Naive thymus-derived CD8-positive, alpha-beta T cell (primary cell): Measurements from ENCODE around the gene NUMB. TPM values are rescaled to one million over a fixed set of nuclear protein-coding genes. Genes with fewer than 3 reads are reported as not detected.

Experiments used
- ATAC-seq, 2 donors: fragments of 150-1000 bp; cut with Tn5 transposase in 1 of 2; sonication (Bioruptor Pico), chemical (Tn5 transposase) in 1 of 2; 1 replicate in 1 of 2; 2 replicates in 1 of 2; pipeline ENCODE4 v1.10.0; 2021; ENCODE audit warnings: mild to moderate bottlenecking in 2 of 2, moderate library complexity in 2 of 2
- POLR2A ChIA-PET: fragments of 350-600 bp; sonication (Branson Sonifier 250); formaldehyde crosslinking; loops from one replicate; lab custom pipeline; 2021; ENCODE audit warnings: antibody characterized with exemption; lab: Charles Lee
- DNase-seq, 10 donors: peaks; one replicate each; pipeline versions ENCODE4 v3.0.0 to v3.0.0-alpha.2; 2020 to 2022
- H3K27ac Mint-ChIP-seq, 10 donors: one replicate each; pipeline ENCODE4 v1.8.0; 2020 to 2022; ENCODE audit warnings: mild to moderate bottlenecking in 10 of 10, mixed read lengths in 10 of 10, moderate library complexity in 4 of 10, inconsistent platforms in 1 of 10
- H3K27me3 Mint-ChIP-seq, 5 donors: one replicate each; pipeline ENCODE4 v1.8.0; 2021 to 2022; ENCODE audit warnings: mixed read lengths in 5 of 5
- H3K36me3 Mint-ChIP-seq, 3 donors: one replicate each; pipeline ENCODE4 v1.8.0; 2020 to 2022; ENCODE audit warnings: mixed read lengths in 3 of 3, mild to moderate bottlenecking in 2 of 3, inconsistent platforms in 1 of 3
- H3K4me1 Mint-ChIP-seq, 4 donors: one replicate each; pipeline ENCODE4 v1.8.0; 2021 to 2022; ENCODE audit warnings: mixed read lengths in 4 of 4
- H3K4me3 Mint-ChIP-seq, 10 donors: one replicate each; pipeline ENCODE4 v1.8.0; 2020 to 2022; ENCODE audit warnings: mild to moderate bottlenecking in 10 of 10, mixed read lengths in 10 of 10, moderate library complexity in 6 of 10, inconsistent platforms in 1 of 10
- H3K9me3 Mint-ChIP-seq, 9 donors: one replicate each; pipeline ENCODE4 v1.8.0; 2020 to 2022; ENCODE audit warnings: mixed read lengths in 9 of 9, mild to moderate bottlenecking in 3 of 9, inconsistent platforms in 1 of 9, moderate library complexity in 1 of 9
- polyA plus RNA-seq, 3 donors: library from polyadenylated mRNA; unstranded; fragments of 300-500 nt; fragmentation: Illumina TruSeq; gene quantifications; one replicate each; pipeline ENCODE4 v1.2.3, GENCODE V29; 2021
- total RNA-seq, 8 experiments: library from RNA in 2 of 8; stranded (reverse) in 2 of 8; gene quantifications; one replicate each; pipeline ENCODE4 v1.2.3 and lab custom pipeline; 2021 to 2026

NUMB gene
- total and polyA plus RNA-seq, 5 experiments from 2014 or later: 24.5 to 51.2 (median 34.7) TPM

DNA sequence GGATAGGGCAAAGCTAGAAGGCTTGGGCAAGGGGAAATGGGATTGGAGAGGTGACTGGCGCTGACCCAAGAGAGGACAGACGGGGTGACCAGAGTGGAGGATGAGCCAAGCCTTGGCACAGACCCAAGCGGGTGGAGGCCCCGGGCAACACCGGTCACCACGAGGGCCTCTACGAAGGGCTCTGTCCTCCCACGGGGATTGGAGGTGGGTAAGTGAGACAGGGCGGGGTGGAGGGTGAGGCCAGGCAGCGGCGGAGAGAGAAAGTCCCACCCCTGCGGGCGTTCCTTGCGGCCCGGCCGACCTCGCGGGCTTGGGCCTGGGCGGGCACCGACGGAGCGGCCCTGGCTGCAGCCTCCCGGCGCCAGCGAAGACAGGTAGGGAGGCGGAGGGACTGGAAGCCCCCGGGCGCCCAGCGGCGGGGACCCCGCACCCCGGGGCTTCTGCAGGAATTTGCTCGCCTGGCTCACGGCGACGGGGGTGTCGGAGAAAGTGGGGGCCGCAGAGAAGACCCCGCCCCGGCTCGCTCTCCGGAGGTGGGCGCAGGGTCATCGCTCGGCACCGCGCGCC lies 221.0 kb downstream of the NUMB start, which contains the start of gene PAPLN:
Gene PAPLN, plus strand, starts transcription at position 288 of the 567 bp plus-strand sequence. CDS start 2,273 bp downstream, outside the sequence.
- Mint-ChIP-seq H3K27me3 (peaks cover 38 to 83% (median 62%) of the 10 kb centered on the region in 5 donors), H3K36me3 (peaks cover 0 to 3% (median 2%) of the 10 kb centered on the region in 3 donors), H3K9me3 (no peaks in the 10 kb centered on the region), H3K4me1 (peaks cover 6 to 43% (median 17%) of the 10 kb centered on the region in 4 donors), H3K4me3 (peak within 1 kb of the TSS; percentile 13 to 86 (median 72)), H3K27ac (peak within 1 kb of the TSS in 2 of 10 donors; percentile 54 to 63)
- ATAC-seq (peak; percentile 33 to 36), DNase-seq (no peak)
- POLR2A ChIA-PET: no interaction called here

DNA sequence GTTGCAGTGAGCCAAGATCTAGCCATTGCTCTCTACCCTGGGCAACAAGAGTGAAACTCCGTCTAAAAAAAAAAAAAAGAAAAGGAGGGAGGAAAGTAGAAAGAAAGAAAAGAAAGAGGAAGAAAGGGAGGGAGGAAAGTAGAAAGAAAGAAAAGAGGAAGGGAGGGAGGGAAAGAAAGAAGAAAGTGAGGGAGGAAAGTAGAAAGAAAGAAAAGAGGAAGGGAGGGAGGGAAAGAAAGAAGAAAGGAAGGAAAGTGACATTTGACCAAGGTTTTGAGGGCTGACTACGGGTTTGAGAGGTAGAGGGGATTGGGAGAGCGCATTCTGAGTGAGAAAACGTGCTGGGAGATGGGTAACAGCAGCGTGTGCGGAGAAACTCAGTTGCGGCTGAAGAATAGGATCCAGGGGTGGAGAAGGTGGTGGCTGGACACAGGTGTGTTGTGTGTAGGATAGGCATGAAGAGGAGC lies 221.6 kb downstream of the NUMB start:
- ATAC-seq (no peak), DNase-seq (no peak)
- Mint-ChIP-seq H3K9me3 (no peaks in the 10 kb centered on the region), H3K4me1 (peaks cover 6 to 41% (median 16%) of the 10 kb centered on the region in 4 donors), H3K27ac (peak overlapping the region in 1 of 10 donors; percentile 10), H3K27me3 (peaks cover 38 to 78% (median 60%) of the 10 kb centered on the region in 5 donors), H3K36me3 (peaks cover 0 to 3% (median 2%) of the 10 kb centered on the region in 3 donors), H3K4me3 (peak overlapping the region; percentile 13 to 86 (median 72))
- POLR2A ChIA-PET: no interaction called here

DNA sequence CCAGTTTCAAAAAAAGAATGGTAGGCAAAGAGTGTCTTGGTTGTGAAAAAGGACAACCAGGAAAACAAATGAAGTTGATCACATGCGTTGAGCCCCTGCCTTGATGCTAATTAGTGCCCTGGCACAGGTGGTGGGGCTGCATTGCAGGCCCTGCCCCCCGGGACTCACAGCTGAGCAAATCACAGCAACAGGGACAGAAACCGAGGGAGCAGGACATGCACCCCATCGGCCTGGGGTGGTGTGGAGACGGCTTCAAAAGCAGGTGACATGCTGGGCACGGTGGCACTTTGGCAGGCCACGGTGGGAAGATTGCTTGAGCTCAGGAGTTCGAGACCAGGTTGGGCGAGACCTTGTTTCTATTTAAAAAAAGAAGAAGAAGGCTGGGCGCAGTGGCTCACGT lies 222.2 kb downstream of the NUMB start:
- peak overlapping the region in 3 of 10 donors; percentile 29 to 63 (median 54) for H3K27ac Mint-ChIP-seq
- no peak for DNase-seq
- H3K4me1 Mint-ChIP-seq: peaks cover 6 to 34% (median 16%) of the 10 kb centered on the region in 4 donors
- peak overlapping the region in 5 of 10 donors; percentile 3 to 72 (median 21) for H3K4me3 Mint-ChIP-seq
- H3K36me3 Mint-ChIP-seq: peaks cover 0 to 2% (median 0%) of the 10 kb centered on the region in 3 donors
- H3K27me3 Mint-ChIP-seq: peaks cover 35 to 78% (median 54%) of the 10 kb centered on the region in 5 donors
- ATAC-seq: no peak
- no peaks in the 10 kb centered on the region for H3K9me3 Mint-ChIP-seq
- POLR2A ChIA-PET: no interaction called here

DNA sequence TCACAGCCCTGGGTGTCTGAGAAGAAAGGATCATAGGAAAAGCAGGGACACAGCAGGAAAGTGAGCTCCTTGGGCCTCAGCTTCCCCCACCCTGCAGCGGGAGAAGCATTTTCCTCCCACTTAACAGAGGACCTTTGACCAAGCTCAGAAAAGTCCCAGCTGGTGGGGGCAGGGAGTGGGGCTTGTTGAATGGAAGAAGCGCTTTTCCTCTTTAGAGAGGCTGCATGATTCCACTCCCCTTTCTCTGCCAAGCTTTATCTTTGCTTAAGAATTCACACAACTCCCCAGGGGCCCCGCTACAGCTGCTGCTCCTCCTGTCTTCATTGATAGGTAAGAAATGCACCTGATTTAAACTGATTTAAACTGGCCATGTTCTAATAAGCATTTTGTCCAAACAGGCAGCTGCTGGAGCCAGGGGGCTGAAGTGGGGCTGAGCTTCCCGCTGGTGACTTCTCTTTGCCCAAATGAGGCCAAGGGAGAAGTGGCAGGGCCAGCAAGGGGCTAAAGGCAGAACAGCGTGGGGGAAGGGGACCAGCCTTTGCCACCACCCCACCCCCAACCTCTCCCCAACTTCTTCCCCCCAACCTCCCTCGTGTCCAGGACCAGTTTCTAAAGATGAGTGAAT lies 222.7 kb downstream of the NUMB start:
- no peak for ATAC-seq
- Mint-ChIP-seq H3K27me3 (peaks cover 35 to 74% (median 53%) of the 10 kb centered on the region in 5 donors), H3K27ac (peak overlapping the region in 1 of 10 donors; percentile 68)

DNA sequence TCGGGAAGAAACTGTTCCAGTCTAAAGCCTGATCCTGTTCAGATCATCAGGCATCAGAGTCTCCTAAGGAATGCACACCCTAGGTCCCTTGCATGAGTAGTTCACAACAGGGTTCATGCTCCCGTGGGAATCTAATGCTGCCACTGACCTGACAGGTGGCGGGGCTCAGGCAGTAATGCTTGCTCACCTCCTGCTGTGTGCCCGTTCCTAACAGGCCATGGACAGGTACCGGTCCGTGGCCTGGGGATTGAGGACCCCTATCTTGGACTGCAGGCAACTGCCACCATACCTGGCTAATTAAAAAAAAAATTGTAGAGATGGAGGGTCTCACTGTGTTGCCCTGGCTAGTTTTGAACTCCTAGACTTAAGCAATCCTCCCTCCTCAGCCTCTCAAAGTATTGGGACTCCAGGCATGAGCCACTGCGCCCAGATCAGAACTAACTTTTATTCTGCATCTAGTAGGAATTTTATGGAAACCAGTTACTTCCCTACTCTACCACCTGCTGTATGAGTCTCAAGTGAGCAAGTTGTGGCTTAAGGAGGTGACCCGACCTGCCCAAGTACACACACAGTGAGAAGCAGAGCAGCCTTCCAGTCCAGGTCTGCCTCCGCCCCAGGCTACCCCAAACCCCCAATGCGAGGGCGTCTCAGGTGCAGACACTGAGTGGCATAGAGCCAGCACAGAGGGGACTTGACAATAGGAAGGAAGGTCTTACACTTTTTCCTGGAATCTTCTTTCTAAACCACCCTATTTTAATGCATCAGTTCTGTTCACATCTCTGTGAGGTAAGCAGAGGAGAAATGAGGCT lies 223.6 kb downstream of the NUMB start:
- H3K27ac Mint-ChIP-seq: peak overlapping the region in 1 of 10 donors; percentile 68
- DNase-seq (no peak), ATAC-seq (no peak)
- POLR2A ChIA-PET: no interaction called here
- peaks cover 34 to 65% (median 50%) of the 10 kb centered on the region in 5 donors for H3K27me3 Mint-ChIP-seq
- peaks cover 0 to 2% (median 0%) of the 10 kb centered on the region in 3 donors for H3K36me3 Mint-ChIP-seq
- peaks cover 6 to 25% (median 16%) of the 10 kb centered on the region in 4 donors for H3K4me1 Mint-ChIP-seq
- no peaks in the 10 kb centered on the region for H3K9me3 Mint-ChIP-seq
- H3K4me3 Mint-ChIP-seq: no peak overlapping the region

More for the DNA sequence above, 222.7 kb downstream of the NUMB start:
- DNase-seq: no peak
- H3K9me3 Mint-ChIP-seq: no peaks in the 10 kb centered on the region
- POLR2A ChIA-PET: no interaction called here
- H3K4me3 Mint-ChIP-seq: peak overlapping the region in 2 of 10 donors; percentile 72 to 73
- H3K36me3 Mint-ChIP-seq: peaks cover 0 to 2% (median 0%) of the 10 kb centered on the region in 3 donors
- H3K4me1 Mint-ChIP-seq: peaks cover 6 to 29% (median 16%) of the 10 kb centered on the region in 4 donors

DNA sequence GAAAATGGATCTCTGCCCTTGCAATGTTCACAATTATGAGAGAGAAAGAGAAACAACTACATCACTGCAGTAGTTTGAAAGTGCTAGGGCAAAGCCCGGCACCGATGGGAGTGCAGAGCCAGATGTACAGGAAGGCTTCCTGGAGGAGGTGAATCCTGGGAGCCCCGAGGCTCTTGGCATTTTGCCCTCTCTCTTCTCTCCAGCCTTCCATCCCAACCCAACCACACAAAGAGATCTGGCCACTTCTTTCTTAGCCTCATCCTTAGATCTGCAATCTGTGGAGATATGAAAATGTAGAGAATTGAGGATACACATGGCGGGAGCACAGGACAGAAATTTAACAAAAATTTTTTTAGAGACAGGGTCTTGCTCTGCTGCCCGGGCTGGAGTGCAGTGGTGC lies 224.3 kb downstream of the NUMB start:
- DNase-seq (no peak), ATAC-seq (no peak)
- H3K4me1 Mint-ChIP-seq: peaks cover 4 to 21% (median 15%) of the 10 kb centered on the region in 4 donors
- H3K4me3 Mint-ChIP-seq: no peak overlapping the region
- no peak overlapping the region for H3K27ac Mint-ChIP-seq
- peaks cover 31 to 57% (median 44%) of the 10 kb centered on the region in 5 donors for H3K27me3 Mint-ChIP-seq
- POLR2A ChIA-PET: no interaction called here
- H3K36me3 Mint-ChIP-seq: peaks cover 0 to 2% (median 0%) of the 10 kb centered on the region in 3 donors
- no peaks in the 10 kb centered on the region for H3K9me3 Mint-ChIP-seq

DNA sequence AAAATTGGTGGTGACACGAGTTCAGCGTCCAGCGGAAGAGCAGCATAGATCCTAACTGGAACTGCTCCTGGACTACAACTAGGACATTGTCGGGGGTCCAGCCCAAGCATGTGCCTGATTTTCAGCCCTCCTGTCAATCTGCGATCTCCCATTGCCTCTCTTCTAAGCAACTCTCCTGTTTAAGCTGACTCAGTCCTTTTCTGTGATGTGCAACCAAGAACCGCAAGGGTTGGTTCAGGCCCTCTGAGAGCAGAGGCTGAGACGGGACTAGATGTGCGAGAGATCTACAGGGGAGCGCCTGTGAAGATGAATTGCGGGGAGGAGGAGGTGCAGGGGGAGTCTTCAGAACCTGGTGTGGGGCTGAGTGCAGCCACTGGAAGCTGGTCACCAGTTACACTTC lies 224.8 kb downstream of the NUMB start:
- POLR2A ChIA-PET: no interaction called here
- peaks cover 0 to 3% (median 0%) of the 10 kb centered on the region in 3 donors for H3K36me3 Mint-ChIP-seq
- H3K9me3 Mint-ChIP-seq: no peaks in the 10 kb centered on the region
- ATAC-seq (no peak), DNase-seq (no peak)
- no peak overlapping the region for H3K4me3 Mint-ChIP-seq
- peaks cover 27 to 53% (median 41%) of the 10 kb centered on the region in 5 donors for H3K27me3 Mint-ChIP-seq
- H3K4me1 Mint-ChIP-seq: peaks cover 4 to 17% (median 14%) of the 10 kb centered on the region in 4 donors
- H3K27ac Mint-ChIP-seq: no peak overlapping the region

DNA sequence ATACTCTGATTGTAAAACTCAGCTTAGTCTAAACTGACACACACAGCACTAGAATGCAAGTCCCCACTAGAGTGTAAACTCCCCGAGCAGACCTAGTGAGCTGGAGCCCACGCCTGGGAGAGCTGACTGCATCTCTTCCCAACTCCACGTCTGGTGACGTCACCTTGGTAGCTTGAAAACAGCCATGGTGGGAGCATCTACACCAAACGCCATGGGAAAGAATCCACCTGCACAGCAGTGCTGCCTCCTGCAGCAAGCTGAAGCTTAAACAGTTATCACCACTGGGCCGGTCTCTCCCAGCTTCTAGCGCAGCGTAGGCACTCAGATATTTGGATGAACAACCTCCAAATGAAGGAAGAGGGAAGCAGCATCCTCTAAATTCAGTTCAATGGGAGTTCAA lies 225.4 kb downstream of the NUMB start:
- H3K36me3 Mint-ChIP-seq: peaks cover 0 to 9% (median 5%) of the 10 kb centered on the region in 3 donors
- H3K9me3 Mint-ChIP-seq: no peaks in the 10 kb centered on the region
- no peak for DNase-seq
- H3K27me3 Mint-ChIP-seq: peaks cover 23 to 51% (median 38%) of the 10 kb centered on the region in 5 donors
- H3K4me3 Mint-ChIP-seq: no peak overlapping the region
- ATAC-seq: no peak
- H3K4me1 Mint-ChIP-seq: peaks cover 4 to 16% (median 11%) of the 10 kb centered on the region in 4 donors
- no peak overlapping the region for H3K27ac Mint-ChIP-seq
- POLR2A ChIA-PET: interaction anchor here (1.0 kb wide), 2 partner anchors 12 to 225 kb away, joined by 3 to 4 read pairs; partner anchors contain the start of gene NUMB

DNA sequence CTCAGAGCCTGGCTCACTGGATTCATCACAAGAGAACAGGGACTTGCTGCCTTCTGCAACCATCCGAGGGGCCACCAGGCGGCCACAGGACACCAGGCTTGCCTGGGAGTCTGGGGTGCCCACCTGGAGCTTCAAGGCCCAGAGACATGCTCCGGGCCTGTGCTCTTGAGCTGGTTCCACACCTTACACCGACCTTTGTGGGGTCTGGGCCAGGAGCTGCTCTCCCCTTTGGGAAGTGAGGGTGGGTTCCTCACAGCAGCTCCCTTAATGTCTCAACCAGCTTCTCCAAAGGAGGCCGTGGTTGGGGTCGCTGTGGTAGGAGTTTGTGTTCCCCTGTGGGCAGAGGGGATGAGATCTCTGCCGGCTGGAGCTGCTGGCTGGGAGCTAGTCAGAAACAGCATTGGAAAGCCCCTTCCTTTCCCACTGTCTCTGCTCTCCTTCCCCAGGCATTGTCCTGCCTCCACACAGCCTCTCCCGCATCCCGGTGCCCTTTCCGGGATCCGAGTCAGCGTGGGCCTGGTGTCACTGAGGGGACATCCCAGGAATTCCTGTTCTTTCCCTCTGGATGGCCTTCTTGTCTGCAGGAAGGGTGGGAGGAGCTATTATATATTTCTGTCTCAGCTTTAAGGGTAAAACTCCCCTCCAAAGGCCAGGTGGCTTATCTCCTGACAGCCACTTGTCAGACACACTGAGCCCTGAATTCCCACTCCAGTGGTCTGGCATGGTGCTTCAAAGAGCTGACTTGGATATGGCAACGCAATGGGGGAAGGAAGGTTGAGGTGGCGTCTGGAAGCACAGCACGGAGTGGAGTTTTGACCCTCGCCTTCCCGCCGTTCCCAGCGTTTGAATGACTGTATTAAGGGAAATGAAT lies 226.1 kb downstream of the NUMB start:
- Mint-ChIP-seq H3K36me3 (peaks cover 0 to 14% (median 6%) of the 10 kb centered on the region in 3 donors), H3K27ac (no peak overlapping the region), H3K27me3 (peaks cover 23 to 48% (median 37%) of the 10 kb centered on the region in 5 donors), H3K4me1 (peaks cover 4 to 14% (median 10%) of the 10 kb centered on the region in 4 donors), H3K4me3 (no peak overlapping the region), H3K9me3 (no peaks in the 10 kb centered on the region)
- ATAC-seq (no peak), DNase-seq (no peak)
- POLR2A ChIA-PET: interaction anchor here (1.0 kb wide), 2 partner anchors 11 to 226 kb away, joined by 3 to 4 read pairs; partner anchors contain the start of gene NUMB

DNA sequence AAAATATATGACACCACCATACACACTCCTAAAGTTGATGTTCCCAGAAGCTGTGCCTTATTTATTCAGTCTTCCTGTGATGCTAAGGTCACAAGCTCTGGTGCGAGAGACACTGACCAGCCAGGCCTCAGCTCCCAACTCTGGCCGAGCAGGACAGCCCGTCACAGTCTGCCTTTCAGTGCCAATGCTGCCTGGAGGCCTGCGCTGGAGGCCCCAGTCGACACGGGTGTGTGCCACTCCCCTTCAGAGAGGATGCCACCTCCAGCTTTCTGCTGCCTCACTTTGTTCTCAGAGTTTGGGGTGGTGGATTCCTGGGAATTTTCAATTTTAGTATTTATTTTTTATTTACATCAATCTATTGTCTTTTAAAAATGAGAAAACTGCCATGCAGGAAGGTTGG lies 228.3 kb downstream of the NUMB start:
- ATAC-seq (no peak), DNase-seq (no peak)
- POLR2A ChIA-PET: no interaction called here
- H3K27me3 Mint-ChIP-seq: peaks cover 11 to 27% (median 16%) of the 10 kb centered on the region in 5 donors
- no peak overlapping the region for H3K4me3 Mint-ChIP-seq
- H3K36me3 Mint-ChIP-seq: peaks cover 0 to 23% (median 6%) of the 10 kb centered on the region in 3 donors
- peaks cover 0 to 2% (median 0%) of the 10 kb centered on the region in 4 donors for H3K4me1 Mint-ChIP-seq
- no peak overlapping the region for H3K27ac Mint-ChIP-seq
- no peaks in the 10 kb centered on the region for H3K9me3 Mint-ChIP-seq
